Measurements from ENCODE around the gene TTPAL. TPM values are rescaled to one million over a fixed set of nuclear protein-coding genes. Genes with fewer than 3 reads are reported as not detected.

Gene TTPAL
- total RNA-seq, 1 donor from 2014 or later = 16.5 TPM

DNA sequence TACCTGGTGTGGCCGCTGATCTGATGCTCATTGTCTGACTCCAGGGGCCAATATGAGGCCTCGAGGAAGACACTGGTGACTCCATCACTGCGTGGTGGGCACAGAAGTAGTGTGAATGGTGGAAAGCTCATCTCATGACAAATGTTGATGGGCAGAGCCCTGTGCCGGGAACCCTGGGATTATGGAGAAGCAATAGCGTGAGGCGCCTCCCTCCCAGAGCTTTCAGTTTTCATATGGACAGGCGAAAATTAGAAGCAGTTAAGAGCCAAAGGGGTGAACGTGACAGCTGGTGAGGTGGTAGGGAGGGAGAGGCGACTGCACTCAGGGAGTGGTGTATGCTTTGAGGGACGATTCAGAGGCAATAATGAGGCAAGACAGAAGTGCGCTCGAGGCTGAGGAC lies 39.3 kb upstream of the TTPAL start:
- Mint-ChIP-seq H3K27ac (ENCODE audit: unreplicated experiment) (no peak overlapping the region), H3K27me3 (ENCODE audit: low read depth) (peaks cover 35% of the 10 kb centered on the region), H3K4me3 (ENCODE audit: unreplicated experiment) (no peak overlapping the region), H3K36me3 (ENCODE audit: low read depth) (no peaks in the 10 kb centered on the region), H3K9me3 (ENCODE audit: low read depth) (no peaks in the 10 kb centered on the region), H3K4me1 (ENCODE audit: low read depth) (no peaks in the 10 kb centered on the region)
- no peak for DNase-seq (ENCODE audit: low spot score)
- TF ChIP-seq, protein P1, sequence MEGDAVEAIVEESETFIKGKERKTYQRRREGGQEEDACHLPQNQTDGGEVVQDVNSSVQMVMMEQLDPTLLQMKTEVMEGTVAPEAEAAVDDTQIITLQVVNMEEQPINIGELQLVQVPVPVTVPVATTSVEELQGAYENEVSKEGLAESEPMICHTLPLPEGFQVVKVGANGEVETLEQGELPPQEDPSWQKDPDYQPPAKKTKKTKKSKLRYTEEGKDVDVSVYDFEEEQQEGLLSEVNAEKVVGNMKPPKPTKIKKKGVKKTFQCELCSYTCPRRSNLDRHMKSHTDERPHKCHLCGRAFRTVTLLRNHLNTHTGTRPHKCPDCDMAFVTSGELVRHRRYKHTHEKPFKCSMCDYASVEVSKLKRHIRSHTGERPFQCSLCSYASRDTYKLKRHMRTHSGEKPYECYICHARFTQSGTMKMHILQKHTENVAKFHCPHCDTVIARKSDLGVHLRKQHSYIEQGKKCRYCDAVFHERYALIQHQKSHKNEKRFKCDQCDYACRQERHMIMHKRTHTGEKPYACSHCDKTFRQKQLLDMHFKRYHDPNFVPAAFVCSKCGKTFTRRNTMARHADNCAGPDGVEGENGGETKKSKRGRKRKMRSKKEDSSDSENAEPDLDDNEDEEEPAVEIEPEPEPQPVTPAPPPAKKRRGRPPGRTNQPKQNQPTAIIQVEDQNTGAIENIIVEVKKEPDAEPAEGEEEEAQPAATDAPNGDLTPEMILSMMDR (IDR thresholded peaks at IDR 0.05) = no peak

DNA sequence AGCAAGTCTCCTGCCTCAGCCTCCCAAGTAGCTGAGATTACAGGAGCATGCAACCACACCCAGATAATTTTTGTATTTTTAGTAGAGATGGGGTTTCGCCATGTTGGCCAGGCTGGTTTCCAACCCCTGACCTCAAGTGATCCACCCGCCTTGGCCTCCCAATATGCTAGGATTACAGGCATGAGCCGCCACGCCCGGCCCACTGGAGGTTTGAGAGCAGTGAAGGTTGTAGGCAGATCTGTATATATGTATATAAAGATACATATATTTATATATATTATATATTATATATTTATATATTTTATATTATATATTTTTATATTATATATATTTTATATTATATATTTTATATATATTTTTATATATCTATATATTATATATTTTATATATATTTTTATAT lies 38.2 kb upstream of the TTPAL start:
- no peaks in the 10 kb centered on the region for H3K4me1 Mint-ChIP-seq (ENCODE audit: low read depth)
- H3K36me3 Mint-ChIP-seq (ENCODE audit: low read depth) = no peaks in the 10 kb centered on the region
- TF ChIP-seq, protein P1 (IDR thresholded peaks at IDR 0.05) = no peak
- peak; percentile 30 for DNase-seq (ENCODE audit: low spot score)
- peaks cover 28% of the 10 kb centered on the region for H3K27me3 Mint-ChIP-seq (ENCODE audit: low read depth)
- no peak overlapping the region for H3K4me3 Mint-ChIP-seq (ENCODE audit: unreplicated experiment)
- H3K9me3 Mint-ChIP-seq (ENCODE audit: low read depth) = no peaks in the 10 kb centered on the region
- no peak overlapping the region for H3K27ac Mint-ChIP-seq (ENCODE audit: unreplicated experiment)

DNA sequence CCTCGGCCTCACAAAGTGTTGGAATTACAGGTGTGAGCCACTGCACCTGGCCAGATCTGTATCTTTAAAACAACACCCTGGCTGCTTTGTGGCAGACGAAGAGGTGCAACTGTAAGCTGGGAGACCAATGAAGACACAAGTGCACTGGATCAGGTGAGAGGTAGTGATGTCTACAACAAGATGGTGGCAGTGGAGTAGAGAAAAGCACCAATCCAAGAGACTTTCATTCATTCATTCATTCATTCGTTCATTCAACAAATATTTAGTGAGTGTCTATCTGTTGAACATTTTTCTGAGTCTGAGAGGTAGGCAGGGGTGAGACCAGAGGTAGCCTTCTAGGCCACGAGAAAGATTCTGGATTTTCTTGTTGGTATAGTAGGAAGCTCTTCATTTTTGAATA lies 36.9 kb upstream of the TTPAL start:
- TF ChIP-seq, protein P1 (IDR thresholded peaks at IDR 0.05) = no peak
- Mint-ChIP-seq H3K9me3 (ENCODE audit: low read depth) (no peaks in the 10 kb centered on the region), H3K4me1 (ENCODE audit: low read depth) (no peaks in the 10 kb centered on the region), H3K4me3 (ENCODE audit: unreplicated experiment) (no peak overlapping the region), H3K27ac (ENCODE audit: unreplicated experiment) (no peak overlapping the region), H3K36me3 (ENCODE audit: low read depth) (no peaks in the 10 kb centered on the region), H3K27me3 (ENCODE audit: low read depth) (peaks cover 20% of the 10 kb centered on the region)
- DNase-seq (ENCODE audit: low spot score) = peak; percentile 34

DNA sequence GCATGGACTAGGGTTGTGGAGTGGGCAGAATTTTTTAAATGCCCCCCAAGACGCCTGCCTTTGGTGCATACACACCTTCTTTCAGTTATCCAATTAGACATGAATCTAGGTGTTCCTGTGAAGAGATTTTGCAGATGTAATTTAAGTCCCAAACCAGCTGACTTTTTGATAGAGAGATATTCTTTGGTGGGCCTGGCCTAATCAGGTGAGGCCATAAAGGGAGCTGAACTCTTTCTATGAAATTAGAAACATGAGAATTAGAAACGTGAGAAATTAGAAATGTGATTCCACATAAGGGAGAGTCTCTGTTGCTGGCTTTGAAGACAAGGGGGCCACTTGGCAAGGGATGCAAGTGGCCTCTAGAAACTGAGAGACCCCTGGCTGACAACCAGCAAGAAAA lies 36.4 kb upstream of the TTPAL start:
- Mint-ChIP-seq H3K27me3 (ENCODE audit: low read depth) (peaks cover 19% of the 10 kb centered on the region), H3K4me1 (ENCODE audit: low read depth) (no peaks in the 10 kb centered on the region), H3K9me3 (ENCODE audit: low read depth) (no peaks in the 10 kb centered on the region), H3K27ac (ENCODE audit: unreplicated experiment) (no peak overlapping the region), H3K36me3 (ENCODE audit: low read depth) (no peaks in the 10 kb centered on the region), H3K4me3 (ENCODE audit: unreplicated experiment) (no peak overlapping the region)
- TF ChIP-seq, protein P1 (IDR thresholded peaks at IDR 0.05) = no peak
- DNase-seq (ENCODE audit: low spot score) = no peak

DNA sequence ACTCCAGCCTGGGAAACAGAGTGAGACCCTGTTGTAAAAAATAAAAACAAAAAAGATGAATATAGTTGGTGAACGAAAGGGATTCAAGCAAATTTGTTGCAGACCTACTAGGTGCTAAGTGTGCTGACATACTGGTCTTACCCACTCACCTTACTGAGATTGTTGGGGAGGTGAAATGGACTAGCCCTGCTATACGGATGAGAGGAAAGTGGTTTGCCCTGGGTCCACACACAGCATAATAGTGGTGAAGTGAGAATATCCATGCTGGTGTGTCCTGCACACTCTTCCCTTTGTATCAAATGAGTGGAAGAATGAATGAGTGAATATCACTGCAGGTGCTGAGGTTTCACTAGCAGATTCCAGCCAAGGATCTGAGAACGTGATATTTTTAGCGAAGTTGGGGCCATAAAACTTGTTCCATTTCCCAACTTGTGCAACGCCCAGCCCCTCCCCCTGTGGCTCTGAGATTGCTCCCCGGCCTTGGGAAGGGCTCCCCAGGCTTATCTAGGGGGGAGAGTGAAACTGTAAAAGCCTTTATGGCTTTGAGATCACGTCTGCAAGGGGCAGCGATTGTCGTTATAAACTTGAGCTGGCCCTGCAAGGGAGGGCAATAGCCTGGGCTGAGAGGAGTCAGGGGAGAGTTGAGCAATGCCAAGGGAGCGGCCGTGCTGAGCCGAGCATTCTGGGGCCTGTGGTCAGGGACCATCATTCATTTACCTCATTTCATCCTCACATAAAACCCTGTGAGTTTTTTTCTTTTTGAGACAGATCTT lies 33.2 kb upstream of the TTPAL start:
- TF ChIP-seq, protein P1 (IDR thresholded peaks at IDR 0.05) = no peak
- peak; percentile 36 for DNase-seq (ENCODE audit: low spot score)
- Mint-ChIP-seq H3K4me1 (ENCODE audit: low read depth) (no peaks in the 10 kb centered on the region), H3K36me3 (ENCODE audit: low read depth) (no peaks in the 10 kb centered on the region), H3K27me3 (ENCODE audit: low read depth) (peaks cover 19% of the 10 kb centered on the region), H3K4me3 (ENCODE audit: unreplicated experiment) (no peak overlapping the region), H3K9me3 (ENCODE audit: low read depth) (no peaks in the 10 kb centered on the region), H3K27ac (ENCODE audit: unreplicated experiment) (no peak overlapping the region)

Measured in chondrocyte (in vitro differentiated cells).